Activated CD4-positive, CD25-positive, alpha-beta regulatory T cell treated with anti-CD3 and anti-CD28 coated beads, Interleukin-2, amount 50 U/mL, for 24 hours (primary cell): ENCODE data around the gene RIOK1.

Experiments
- ATAC-seq, 2 donors: fragments of 150-1000 bp; cut with Tn5 transposase; one replicate each; pipeline ENCODE4 v1.10.0; 2021; ENCODE audit warnings: mild to moderate bottlenecking in 1 of 2, moderate library complexity in 1 of 2

Gene RIOK1

DNA sequence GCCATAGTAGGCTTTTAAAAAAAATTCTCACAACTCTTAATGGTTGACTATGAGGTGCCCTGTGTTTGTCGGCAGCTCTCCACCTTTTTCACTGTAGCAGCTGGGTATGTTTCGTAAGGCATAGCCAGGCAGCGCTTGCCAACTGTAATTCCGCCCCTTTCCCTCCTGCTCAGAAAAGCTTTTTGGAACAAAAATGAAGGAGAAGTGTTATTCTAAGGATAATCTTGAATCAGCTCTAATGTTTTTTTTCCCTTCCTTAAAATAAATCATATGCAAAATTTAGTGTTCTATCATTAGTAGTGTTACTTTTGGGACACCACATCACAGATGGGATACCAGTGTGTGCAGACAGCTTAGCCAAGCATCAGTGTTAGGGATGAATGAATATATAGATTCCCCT is 21.2 kb downstream of the RIOK1 start:
- ATAC-seq, result no peak

GRCh38 chr6:7411328-7411727 is 21.7 kb downstream of the RIOK1 start:
- no peak for ATAC-seq

GRCh38 chr6:7413151-7413823 is 23.7 kb downstream of the RIOK1 start:
- no peak for ATAC-seq

- ATAC-seq, result no peak
Observed at GRCh38 chr6:7414811-7415210, 25.2 kb downstream of the RIOK1 start.

DNA sequence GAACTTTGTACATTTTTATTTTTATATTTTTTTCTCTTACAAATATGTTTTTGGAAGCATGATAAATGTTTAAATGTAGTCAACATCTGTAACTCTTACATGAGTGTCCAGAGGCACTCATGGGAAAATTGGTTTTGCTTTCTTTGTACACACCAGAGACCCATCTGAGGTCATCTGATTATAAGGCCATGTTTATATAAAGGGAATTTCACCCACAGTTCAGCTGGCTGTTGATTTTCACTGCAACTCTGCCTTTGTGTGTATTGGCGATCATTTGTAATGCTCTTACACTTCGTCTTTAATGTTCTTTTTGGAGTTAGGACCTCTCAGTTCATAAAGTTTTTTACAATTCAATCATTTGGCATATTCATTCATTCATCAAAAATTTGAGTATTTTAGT is 28.1 kb downstream of the RIOK1 start:
- no peak for ATAC-seq

DNA sequence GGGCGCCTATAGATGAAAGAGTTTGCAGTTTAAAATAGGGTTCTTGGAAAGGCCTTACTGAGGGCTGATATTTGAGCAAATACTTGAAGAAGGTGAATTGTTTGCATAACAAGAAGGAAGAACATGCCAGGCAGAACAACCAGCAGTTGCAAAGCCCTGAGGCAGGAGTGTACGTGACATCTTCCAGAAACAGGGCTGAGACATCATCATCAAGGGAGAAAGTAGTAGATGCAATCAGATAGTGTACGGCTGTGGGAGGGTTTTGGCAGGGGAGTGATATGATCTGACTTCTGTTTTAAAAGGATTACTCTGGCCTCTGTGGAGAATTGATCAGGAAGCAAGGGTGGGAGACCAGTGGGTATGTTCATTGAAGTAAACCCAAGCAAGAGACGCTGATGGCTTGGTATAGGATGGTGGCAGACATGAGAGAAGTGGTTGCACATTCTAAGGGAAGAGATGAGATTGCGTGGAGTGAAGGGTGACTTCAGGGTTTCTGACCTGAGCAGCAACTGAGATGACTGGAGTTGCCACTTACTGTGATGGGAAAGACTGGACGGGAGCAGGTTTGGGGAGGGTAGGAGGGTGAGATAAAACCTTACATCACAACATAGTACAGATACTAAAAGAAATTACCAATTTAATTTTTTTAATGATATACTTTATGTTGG is 28.8 kb downstream of the RIOK1 start:
- no peak for ATAC-seq

- ATAC-seq, result no peak
Observed at GRCh38 chr6:7419065-7419464, 29.5 kb downstream of the RIOK1 start.

- ATAC-seq, result no peak
Observed at GRCh38 chr6:7421066-7421465, 31.5 kb downstream of the RIOK1 start.

GRCh38 chr6:7424058-7424457 is 34.5 kb downstream of the RIOK1 start:
- ATAC-seq, result no peak

DNA sequence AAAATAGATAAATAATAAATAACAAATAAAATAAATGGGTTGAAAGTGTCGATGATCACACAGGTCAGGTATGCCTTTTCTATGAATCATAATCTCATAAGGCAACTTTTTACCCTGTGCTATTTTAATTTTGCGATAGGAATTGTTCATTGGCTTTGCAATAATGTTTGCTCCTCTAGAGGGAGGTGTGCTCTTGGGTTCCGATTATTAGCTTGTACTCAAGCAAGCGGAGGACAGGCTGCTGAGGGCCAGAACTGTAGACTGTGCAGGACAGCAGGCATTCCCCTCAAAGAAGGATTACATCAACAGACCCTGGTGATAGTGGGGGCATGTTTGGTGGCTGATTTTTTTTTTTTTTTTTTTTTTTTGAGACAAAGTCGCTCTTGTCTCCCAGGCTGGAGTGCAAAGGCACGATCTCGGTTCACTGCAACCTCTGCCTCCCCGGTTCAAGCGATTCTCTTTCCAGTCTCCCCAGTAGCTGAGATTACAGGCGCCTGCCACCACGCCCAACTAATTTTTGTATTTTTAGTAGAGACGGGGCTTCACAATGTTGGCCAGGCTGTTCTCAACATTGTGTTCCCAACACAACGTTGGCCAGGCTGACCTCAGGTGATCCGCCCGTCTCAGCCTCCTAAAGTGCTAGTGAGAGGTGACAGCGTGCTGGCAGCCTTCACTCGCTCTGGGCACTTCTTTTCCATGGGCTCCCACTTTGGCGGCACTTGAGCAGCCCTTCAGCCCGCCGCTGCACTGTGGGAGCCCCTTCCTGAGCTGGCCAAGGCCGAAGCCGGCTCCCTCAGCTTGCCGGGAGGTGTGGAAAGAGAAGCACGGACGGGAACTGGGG is 35.6 kb downstream of the RIOK1 start:
- no peak for ATAC-seq

DNA sequence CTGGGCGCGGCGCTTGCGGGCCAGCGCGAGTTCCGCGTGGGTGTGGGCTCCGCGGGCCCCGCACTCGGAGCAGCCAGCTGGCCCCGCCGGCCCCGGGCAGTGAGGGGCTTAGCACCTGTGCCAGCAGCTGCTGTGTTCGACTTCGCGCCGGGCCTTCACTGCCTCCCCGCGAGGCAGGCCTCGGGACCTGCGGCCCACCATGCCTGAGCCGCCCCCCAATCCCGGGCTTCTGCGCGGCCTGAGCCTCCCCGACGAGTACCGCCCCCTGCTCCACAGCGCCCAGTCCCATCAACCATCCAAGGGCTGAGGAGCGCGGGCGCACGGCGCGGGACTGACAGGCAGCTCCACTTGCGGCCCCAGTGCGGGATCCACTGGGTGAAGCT is 36.2 kb downstream of the RIOK1 start:
- ATAC-seq, result no peak

DNA sequence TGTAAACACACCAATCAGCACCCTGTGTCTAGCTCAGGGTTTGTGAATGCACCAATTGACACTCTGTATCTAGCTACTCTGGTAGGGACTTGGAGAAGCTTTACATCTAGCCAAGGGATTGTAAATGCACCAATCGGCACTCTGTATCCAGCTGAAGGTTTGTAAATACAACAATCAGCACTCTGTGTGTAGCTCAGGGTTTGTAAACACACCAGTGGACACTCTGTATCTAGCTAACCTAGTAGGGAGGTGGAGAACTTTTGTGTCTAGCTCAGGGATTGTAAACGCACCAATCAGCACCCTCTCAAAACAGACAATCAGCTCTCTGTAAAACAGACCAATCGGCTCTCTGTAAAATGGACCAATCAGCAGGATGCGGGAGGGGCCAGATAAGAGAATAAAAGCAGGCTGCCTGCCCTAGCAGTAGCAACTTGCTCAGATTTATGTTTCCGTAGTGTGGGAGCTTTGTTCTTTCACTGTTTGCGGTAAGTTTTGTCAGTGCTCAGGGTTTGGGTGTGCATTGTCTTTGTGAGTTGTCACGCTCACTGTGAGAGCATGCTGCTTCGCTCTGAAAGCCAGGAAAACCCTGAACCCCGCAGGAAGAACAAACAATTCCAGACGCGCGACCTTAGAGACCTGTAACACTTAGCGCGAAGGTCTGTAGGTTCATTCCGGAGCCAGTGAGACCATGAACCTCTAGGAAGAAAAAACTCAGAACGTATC is 37.0 kb downstream of the RIOK1 start:
- no peak for ATAC-seq

GRCh38 chr6:7431313-7431673 is 41.7 kb downstream of the RIOK1 start:
- ATAC-seq, result no peak

GRCh38 chr6:7431674-7432390 is 42.2 kb downstream of the RIOK1 start:
- ATAC-seq, result no peak

- no peak for ATAC-seq
Observed at GRCh38 chr6:7432391-7433120, 42.9 kb downstream of the RIOK1 start.

DNA sequence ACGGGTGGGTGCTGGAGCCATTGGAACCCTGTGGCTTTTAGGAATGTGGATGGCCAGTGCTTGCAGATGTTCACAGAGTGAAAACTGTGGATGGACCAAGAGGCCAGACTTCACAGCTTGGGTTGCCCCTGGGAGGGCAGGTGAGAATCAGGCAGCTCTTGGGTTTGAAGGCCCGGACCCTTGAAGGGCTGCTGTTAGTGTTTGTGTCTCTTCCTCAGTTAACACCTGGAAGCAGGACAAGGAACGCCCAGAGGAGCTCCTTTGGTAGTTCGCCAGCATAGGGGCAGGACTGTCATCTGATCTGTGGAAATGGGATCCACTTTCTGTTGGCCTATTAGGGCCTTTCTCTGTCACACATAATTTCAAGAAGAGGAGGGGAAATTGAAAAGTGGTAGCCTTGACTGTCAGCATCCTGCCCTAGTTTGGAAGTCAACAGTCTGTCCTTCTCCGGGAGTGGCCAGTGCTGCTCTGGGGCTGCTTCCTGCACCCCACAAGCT is 43.6 kb downstream of the RIOK1 start:
- ATAC-seq, result no peak

- no peak for ATAC-seq
Observed at GRCh38 chr6:7434672-7435071, 45.1 kb downstream of the RIOK1 start.

- ATAC-seq, result no peak
Observed at GRCh38 chr6:7438011-7438410, 48.4 kb downstream of the RIOK1 start.

DNA sequence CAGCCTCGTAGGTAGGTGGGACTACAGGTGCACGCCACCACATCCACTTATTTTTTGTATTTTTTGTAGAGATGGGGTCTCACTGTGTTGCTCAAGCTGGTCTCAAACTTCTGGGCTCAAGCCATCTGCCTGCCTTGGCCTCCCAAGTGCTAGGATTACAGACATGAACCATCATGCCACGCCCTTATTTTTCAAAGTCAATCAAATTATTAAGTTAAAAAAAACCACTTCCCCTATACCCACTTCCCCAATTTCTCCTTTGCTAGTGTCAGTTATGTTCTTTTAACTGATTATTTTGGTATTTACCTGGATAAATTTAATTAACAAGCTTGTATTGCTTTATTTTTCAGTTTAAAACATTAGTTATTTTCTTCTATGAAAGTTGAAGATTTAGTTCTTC is 49.6 kb downstream of the RIOK1 start:
- no peak for ATAC-seq

GRCh38 chr6:7440476-7440875 is 50.9 kb downstream of the RIOK1 start:
- no peak for ATAC-seq

- ATAC-seq, result no peak
Observed at GRCh38 chr6:7441048-7441775, 51.6 kb downstream of the RIOK1 start.
